PC-3 (cell line): ENCODE data around the gene TOM1L2. TPM values are rescaled to one million over a fixed set of nuclear protein-coding genes. Genes with fewer than 3 reads are reported as not detected.

ENCODE experiments used
- ATAC-seq: fragments of 200-7000 bp; cut with Tn5 transposase; 2 replicates; pipeline ENCODE4 v1.9.1; 2020; ENCODE audit warnings: mild to moderate bottlenecking, moderate library complexity
- BruUV-seq: library from RNA; stranded (reverse); fragments of 400-500 nt; replicated peaks from 2 replicates; lab custom pipeline; 2021; lab: Mats Ljungman, UMichigan
- CTCF ChIA-PET: fragments of 300-600 bp; sonication (Branson Sonifier 250); formaldehyde crosslinking; loops from one replicate; lab custom pipeline; 2022; ENCODE audit warnings: antibody characterized with exemption; lab: Charles Lee
- POLR2A ChIA-PET: fragments of 300-600 bp; sonication (Branson Sonifier 250); formaldehyde crosslinking; loops from one replicate; lab custom pipeline; 2022; ENCODE audit warnings: antibody characterized with exemption; ENCODE audit not compliant: unreplicated experiment; lab: Charles Lee
- DNase-seq: peaks from one replicate; pipeline ENCODE4 v3.0.0-alpha.2; 2015
- H2AFZ ChIP-seq: fragments of 300-600 bp; sonication (generic); 2 replicates; pipeline ENCODE4 v1.6.0; 2016; ENCODE audit warnings: antibody characterized with exemption, low read length
- H3F3A ChIP-seq: fragments of 300-600 bp; sonication (generic); one replicate; pipeline ENCODE4 v1.6.0; 2017; ENCODE audit warnings: antibody characterized with exemption, low read length, control low read depth, mild to moderate bottlenecking; ENCODE audit not compliant: unreplicated experiment
- H3K27ac ChIP-seq: fragments of 300-600 bp; sonication (generic); 2 replicates; pipeline ENCODE4 v1.5.1; 2016; ENCODE audit warnings: mild to moderate bottlenecking, low read length
- H3K27me3 ChIP-seq: fragments of 300-600 bp; sonication (generic); 2 replicates; pipeline ENCODE4 v1.6.1; 2016; ENCODE audit warnings: low read length, mixed read lengths
- H3K36me3 ChIP-seq: fragments of 300-600 bp; sonication (generic); 2 replicates; pipeline ENCODE4 v1.6.1; 2016; ENCODE audit warnings: low read depth, mixed run types, low read length, mixed read lengths
- H3K4me1 ChIP-seq: fragments of 300-600 bp; sonication (generic); 2 replicates; pipeline ENCODE4 v1.5.1; 2016; ENCODE audit warnings: low read length; ENCODE audit not compliant: insufficient read depth
- H3K4me2 ChIP-seq: fragments of 300-600 bp; sonication (generic); 2 replicates; pipeline ENCODE4 v1.6.0; 2016; ENCODE audit warnings: low read length
- H3K4me3 ChIP-seq: fragments of 300-600 bp; sonication (generic); 2 replicates; pipeline ENCODE4 v1.5.1; 2016; ENCODE audit warnings: mild to moderate bottlenecking, low read length, mixed read lengths
- H3K79me2 ChIP-seq: fragments of 300-600 bp; sonication (generic); 2 replicates; pipeline ENCODE4 v1.6.1; 2017; ENCODE audit warnings: low read length, mixed read lengths
- H3K9ac ChIP-seq: fragments of 300-600 bp; sonication (generic); 2 replicates; pipeline ENCODE4 v1.6.0; 2016; ENCODE audit warnings: mild to moderate bottlenecking, low read length
- H3K9me2 ChIP-seq: fragments of 300-600 bp; sonication (generic); replicated peaks from 2 replicates; pipeline ENCODE4 v1.6.1; 2016; ENCODE audit warnings: mixed run types, low read length, mixed read lengths
- H3K9me3 ChIP-seq: fragments of 300-600 bp; sonication (generic); 2 replicates; pipeline ENCODE4 v1.6.1; 2016; ENCODE audit warnings: low read length, mixed read lengths
- H4K20me1 ChIP-seq: fragments of 300-600 bp; sonication (generic); 2 replicates; pipeline ENCODE4 v1.6.1; 2016; ENCODE audit warnings: low read length, mixed read lengths
- CTCF ChIP-seq: fragments of 300-600 bp; sonication (generic); conservative IDR thresholded peaks from 2 replicates; pipeline ENCODE4 v1.5.1; 2017; ENCODE audit warnings: antibody characterized with exemption, low read depth, mild to moderate bottlenecking, low read length
- EZH2 ChIP-seq: fragments of 300-600 bp; sonication (generic); IDR thresholded peaks from one replicate; pipeline ENCODE4 v1.6.1; 2017; ENCODE audit warnings: antibody characterized with exemption, mild to moderate bottlenecking, low read length; ENCODE audit not compliant: unreplicated experiment
- EZH2phosphoT487 ChIP-seq: fragments of 300-600 bp; sonication (generic); IDR thresholded peaks from 2 replicates; pipeline ENCODE4 v1.6.1; 2018; ENCODE audit warnings: mild to moderate bottlenecking, antibody characterized with exemption, low read length, borderline replicate concordance
- intact Hi-C: fragments of 100-400 bp; cut with micrococcal nuclease; formaldehyde crosslinking; loops from 2 replicates; pipeline ENCODE4 v1.9.0; 2023
- total RNA-seq: library from RNA; depleted of rRNA; stranded (reverse); fragments of >200 nt; gene quantifications from 2 replicates; pipeline ENCODE4 v1.2.3, GENCODE V29; 2014

TOM1L2 gene
- total RNA-seq, 1 experiment from 2014 or later = 53.3 TPM

- ATAC-seq (no peak), DNase-seq (no peak)
- CTCF ChIA-PET = no interaction called here
- peaks cover 10% of the 10 kb centered on the region for H3K4me1 ChIP-seq
- H3K27me3 ChIP-seq = no peaks in the 10 kb centered on the region
- no peaks in the 10 kb centered on the region for H4K20me1 ChIP-seq
- POLR2A ChIA-PET = no interaction called here
- intact Hi-C loops = no loop called here
- no peaks in the 10 kb centered on the region for H3K9me3 ChIP-seq
- H3K4me3 ChIP-seq = no peak overlapping the region
- no peak overlapping the region for H3K27ac ChIP-seq
- H3K79me2 ChIP-seq = peaks cover 86% of the 10 kb centered on the region
- H3K9ac ChIP-seq = no peak overlapping the region
- no TSS peak for BruUV-seq
- H3K36me3 ChIP-seq = no peaks in the 10 kb centered on the region
- H3K4me2 ChIP-seq = no peak overlapping the region
- no peaks in the 10 kb centered on the region for H3K9me2 ChIP-seq
- H2AFZ ChIP-seq = no peak overlapping the region
- TF ChIP-seq EZH2phosphoT487 (no peak), CTCF (no peak), EZH2 (no peak)
- H3F3A ChIP-seq = no peaks in the 10 kb centered on the region
Measured at GRCh38 chr17:17929655-17930380, 42.4 kb downstream of the TOM1L2 start.

- Histone ChIP-seq H3K79me2 (peaks cover 84% of the 10 kb centered on the region), H3K9me2 (no peaks in the 10 kb centered on the region), H3F3A (no peaks in the 10 kb centered on the region), H3K4me1 (0 out of 2 replicates have a peak, but pooled peaks cover 6% of the 10 kb centered on the region), H2AFZ (no peak overlapping the region), H3K27me3 (no peaks in the 10 kb centered on the region), H3K4me3 (no peak overlapping the region), H3K9me3 (no peaks in the 10 kb centered on the region), H3K27ac (no peak overlapping the region), H4K20me1 (no peaks in the 10 kb centered on the region), H3K9ac (no peak overlapping the region), H3K36me3 (no peaks in the 10 kb centered on the region), H3K4me2 (no peak overlapping the region)
- CTCF ChIA-PET = no interaction called here
- TF ChIP-seq CTCF (no peak), EZH2 (no peak), EZH2phosphoT487 (no peak)
- intact Hi-C loops = no loop called here
- POLR2A ChIA-PET = no interaction called here
- no peak for DNase-seq
- no TSS peak for BruUV-seq
- no peak for ATAC-seq
Measured at GRCh38 chr17:17928398-17929287, 43.6 kb downstream of the TOM1L2 start.
